A673 (cell line): ENCODE data around the gene TPK1. TPM values are rescaled to one million over a fixed set of nuclear protein-coding genes. Genes with fewer than 3 reads are reported as not detected.

Experiments used
- BruUV-seq: library from RNA; stranded (reverse); fragments of 400-500 nt; replicated peaks from 2 replicates; lab custom pipeline; 2021; lab: Mats Ljungman, UMichigan
- CTCF ChIA-PET: fragments of 300-600 bp; sonication (Branson Sonifier 250); formaldehyde crosslinking; loops from one replicate; lab custom pipeline; 2022; ENCODE audit warnings: antibody characterized with exemption; lab: Charles Lee
- POLR2A ChIA-PET: fragments of 300-600 bp; sonication (Branson Sonifier 250); formaldehyde crosslinking; loops from one replicate; lab custom pipeline; 2022; ENCODE audit warnings: antibody characterized with exemption; ENCODE audit not compliant: low non-redundant PET; lab: Charles Lee
- DNase-seq: peaks from one replicate; pipeline ENCODE4 v3.0.0-alpha.2; 2015; ENCODE audit warnings: low spot score
- H3K27ac ChIP-seq: fragments of 200-600 bp; sonication (generic); 2 replicates; pipeline ENCODE4 v1.5.1; 2016; ENCODE audit warnings: mixed run types, low read depth, mild to moderate bottlenecking, mixed read lengths, antibody characterized with exemption, low read length; ENCODE audit not compliant: poor library complexity, severe bottlenecking
- H3K27me3 ChIP-seq: fragments of 200-600 bp; sonication (generic); replicated peaks from 2 replicates; pipeline ENCODE4 v1.6.1; 2017; ENCODE audit warnings: mixed run types, low read depth, mild to moderate bottlenecking, mixed read lengths, antibody characterized with exemption, low read length; ENCODE audit not compliant: insufficient read depth, poor library complexity
- H3K36me3 ChIP-seq: fragments of 200-600 bp; sonication (generic); 2 replicates; pipeline ENCODE4 v1.6.1; 2016; ENCODE audit warnings: mixed run types, mild to moderate bottlenecking, mixed read lengths, antibody characterized with exemption, low read length; ENCODE audit not compliant: insufficient read depth, poor library complexity, severe bottlenecking
- H3K4me1 ChIP-seq: fragments of 200-600 bp; sonication (generic); 2 replicates; pipeline ENCODE4 v1.6.1; 2017; ENCODE audit warnings: mixed run types, mild to moderate bottlenecking, mixed read lengths, antibody characterized with exemption, low read length; ENCODE audit not compliant: insufficient read depth, poor library complexity, severe bottlenecking
- H3K4me3 ChIP-seq: fragments of 200-600 bp; sonication (generic); 2 replicates; pipeline ENCODE4 v1.5.1; 2016; ENCODE audit warnings: low read depth, mixed run types, mild to moderate bottlenecking, mixed read lengths, low read length; ENCODE audit not compliant: poor library complexity, severe bottlenecking
- H3K9me3 ChIP-seq: fragments of 200-600 bp; sonication (generic); 2 replicates; pipeline ENCODE4 v1.6.1; 2016; ENCODE audit warnings: mixed run types, low read depth, mild to moderate bottlenecking, mixed read lengths, antibody characterized with exemption, low read length; ENCODE audit not compliant: poor library complexity, severe bottlenecking
- EZH2 ChIP-seq: fragments of 200-600 bp; sonication (generic); IDR thresholded peaks from 2 replicates; pipeline ENCODE4 v1.6.1; 2017; ENCODE audit warnings: borderline replicate concordance, low read depth, mild to moderate bottlenecking, mixed read lengths, antibody characterized with exemption, low read length; ENCODE audit not compliant: poor library complexity, severe bottlenecking
- intact Hi-C: fragments of 100-400 bp; cut with micrococcal nuclease; formaldehyde crosslinking; loops from one replicate; pipeline ENCODE4 v1.10.0; 2022; ENCODE audit not compliant: unreplicated experiment
- total RNA-seq: library from RNA; stranded (reverse); gene quantifications from 2 replicates; pipeline ENCODE4 v1.2.3, GENCODE V29; 2021
- TF ChIP-seq, protein P1 (sequence below): fragments of 300-800, 200-600 bp; sonication (generic); conservative IDR thresholded peaks from 2 replicates; pipeline ENCODE4 v1.5.1; 2017; ENCODE audit warnings: low read depth, mild to moderate bottlenecking, antibody characterized with exemption, low read length, moderate library complexity, mixed read lengths

The TPK1 gene
- total RNA-seq, 1 experiment from 2014 or later, result 3.5 TPM

DNA sequence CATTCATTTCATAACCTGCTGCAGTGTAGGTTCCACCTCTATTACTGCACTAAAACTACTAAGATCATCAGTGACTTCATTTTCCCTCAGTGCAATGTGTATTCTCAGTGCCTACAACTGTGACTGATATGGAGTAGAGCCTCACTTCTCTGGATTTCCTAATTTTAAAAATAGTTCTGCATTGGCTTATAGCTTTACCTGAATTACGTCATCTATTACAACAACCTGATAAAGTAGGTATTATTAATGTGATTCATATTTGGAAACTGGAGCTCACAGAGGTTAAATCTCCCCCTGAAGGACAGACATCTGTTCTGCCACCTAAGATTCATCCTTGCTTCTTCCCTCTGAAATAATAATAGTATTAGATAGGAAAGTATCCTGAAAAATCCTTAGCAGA lies 361.5 kb downstream of the TPK1 start:
- no peaks in the 10 kb centered on the region for H3K27me3 ChIP-seq
- BruUV-seq, result no TSS peak
- TF ChIP-seq, protein P1, sequence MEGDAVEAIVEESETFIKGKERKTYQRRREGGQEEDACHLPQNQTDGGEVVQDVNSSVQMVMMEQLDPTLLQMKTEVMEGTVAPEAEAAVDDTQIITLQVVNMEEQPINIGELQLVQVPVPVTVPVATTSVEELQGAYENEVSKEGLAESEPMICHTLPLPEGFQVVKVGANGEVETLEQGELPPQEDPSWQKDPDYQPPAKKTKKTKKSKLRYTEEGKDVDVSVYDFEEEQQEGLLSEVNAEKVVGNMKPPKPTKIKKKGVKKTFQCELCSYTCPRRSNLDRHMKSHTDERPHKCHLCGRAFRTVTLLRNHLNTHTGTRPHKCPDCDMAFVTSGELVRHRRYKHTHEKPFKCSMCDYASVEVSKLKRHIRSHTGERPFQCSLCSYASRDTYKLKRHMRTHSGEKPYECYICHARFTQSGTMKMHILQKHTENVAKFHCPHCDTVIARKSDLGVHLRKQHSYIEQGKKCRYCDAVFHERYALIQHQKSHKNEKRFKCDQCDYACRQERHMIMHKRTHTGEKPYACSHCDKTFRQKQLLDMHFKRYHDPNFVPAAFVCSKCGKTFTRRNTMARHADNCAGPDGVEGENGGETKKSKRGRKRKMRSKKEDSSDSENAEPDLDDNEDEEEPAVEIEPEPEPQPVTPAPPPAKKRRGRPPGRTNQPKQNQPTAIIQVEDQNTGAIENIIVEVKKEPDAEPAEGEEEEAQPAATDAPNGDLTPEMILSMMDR, result no peak
- TF ChIP-seq EZH2, result no peak
- H3K9me3 ChIP-seq, result no peaks in the 10 kb centered on the region
- no peak for DNase-seq
- no peak overlapping the region for H3K4me3 ChIP-seq
- ChIA-PET CTCF (no interaction called here), POLR2A (no interaction called here)
- no peaks in the 10 kb centered on the region for H3K36me3 ChIP-seq
- intact Hi-C loops, result no loop called here
- H3K27ac ChIP-seq, result no peak overlapping the region
- H3K4me1 ChIP-seq, result peaks cover 5% of the 10 kb centered on the region

DNA sequence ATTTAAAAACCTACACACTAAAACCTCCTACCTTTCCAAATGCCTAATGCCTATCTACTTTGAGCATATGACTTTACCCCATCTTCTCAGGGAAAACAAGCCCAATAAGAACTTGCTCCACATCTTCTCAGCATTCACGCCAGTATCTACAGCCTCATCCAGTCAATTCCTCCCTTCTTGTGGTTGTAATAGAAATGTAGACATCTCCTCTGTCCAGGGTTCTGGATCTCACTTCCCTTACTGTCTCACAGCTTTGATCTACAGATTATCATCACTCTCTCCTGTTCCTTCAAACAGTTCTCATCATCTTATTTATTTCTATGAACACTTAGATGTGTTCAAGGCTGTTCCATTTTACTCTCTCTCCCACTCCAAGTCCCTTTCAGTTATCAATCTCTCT lies 361.9 kb downstream of the TPK1 start:
- H3K36me3 ChIP-seq, result no peaks in the 10 kb centered on the region
- H3K4me3 ChIP-seq, result no peak overlapping the region
- peaks cover 5% of the 10 kb centered on the region for H3K4me1 ChIP-seq
- H3K27ac ChIP-seq, result no peak overlapping the region
- no TSS peak for BruUV-seq
- ChIA-PET POLR2A (no interaction called here), CTCF (no interaction called here)
- DNase-seq, result no peak
- TF ChIP-seq, protein P1, result no peak
- no peak for TF ChIP-seq EZH2
- no peaks in the 10 kb centered on the region for H3K9me3 ChIP-seq
- intact Hi-C loops, result no loop called here
- no peaks in the 10 kb centered on the region for H3K27me3 ChIP-seq

DNA sequence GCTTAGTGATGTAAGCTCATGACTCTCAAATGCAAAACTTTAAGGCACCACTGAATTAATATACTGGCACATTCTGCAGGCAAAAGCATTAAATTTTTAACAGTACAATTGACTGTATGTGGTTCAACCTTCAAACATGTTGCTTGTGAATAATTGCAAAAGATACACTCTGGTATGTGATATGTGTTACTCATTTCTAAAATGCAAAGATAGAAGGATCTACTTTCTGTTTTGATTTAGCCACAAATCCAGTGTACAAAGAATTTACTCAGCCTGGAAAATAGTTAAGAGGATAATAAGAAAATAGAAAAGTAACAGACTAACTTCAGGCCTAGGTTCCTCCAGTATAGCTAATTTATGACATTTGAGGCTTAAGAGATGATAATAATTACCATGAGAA lies 365.8 kb downstream of the TPK1 start:
- no peaks in the 10 kb centered on the region for H3K9me3 ChIP-seq
- TF ChIP-seq EZH2, result no peak
- TF ChIP-seq, protein P1, result no peak
- H3K27ac ChIP-seq, result no peak overlapping the region
- ChIA-PET POLR2A (no interaction called here), CTCF (no interaction called here)
- BruUV-seq, result no TSS peak
- DNase-seq, result no peak
- no peaks in the 10 kb centered on the region for H3K36me3 ChIP-seq
- no peaks in the 10 kb centered on the region for H3K4me1 ChIP-seq
- intact Hi-C loops, result no loop called here
- no peak overlapping the region for H3K4me3 ChIP-seq
- H3K27me3 ChIP-seq, result no peaks in the 10 kb centered on the region
